HG03432 (cell line): ENCODE data around the gene SACM1L.
"Not testable (repeated sequence)": the region's sequence is repeated elsewhere in the genome, so short reads cannot be mapped to it uniquely, and the experiment has no call there.

Source experiments
- ATAC-seq: cut with Tn5 transposase; IDR thresholded peaks from one replicate; pipeline ENCODE4 v1.9.1; 2021; ENCODE audit warnings: mild to moderate bottlenecking, moderate library complexity; ENCODE audit not compliant: unreplicated experiment

The SACM1L gene

GRCh38 chr3:45690336-45691035, 1.3 kb downstream of the SACM1L start:
- no peak for ATAC-seq

GRCh38 chr3:45691842-45692241, 2.6 kb downstream of the SACM1L start:
- no peak for ATAC-seq

GRCh38 chr3:45692866-45693265, 3.7 kb downstream of the SACM1L start:
- ATAC-seq: no peak

- ATAC-seq: no peak
These were observed 4.8 kb downstream of the SACM1L start for GRCh38 chr3:45693941-45694521.

- not testable (repeated sequence) for ATAC-seq
These were observed 6.0 kb downstream of the SACM1L start for GRCh38 chr3:45695166-45695565.

GRCh38 chr3:45700570-45701073, 11.4 kb downstream of the SACM1L start:
- no peak for ATAC-seq

- no peak for ATAC-seq
These were observed 12.1 kb downstream of the SACM1L start for GRCh38 chr3:45701172-45701867.

- ATAC-seq: no peak
These were observed 15.2 kb downstream of the SACM1L start for GRCh38 chr3:45704301-45704943.

- ATAC-seq: no peak
These were observed 16.9 kb downstream of the SACM1L start for GRCh38 chr3:45705839-45706808.

GRCh38 chr3:45711931-45712330, 22.7 kb downstream of the SACM1L start:
- ATAC-seq: no peak

GRCh38 chr3:45712434-45713110, 23.4 kb downstream of the SACM1L start:
- ATAC-seq: no peak

- ATAC-seq: no peak
These were observed 26.7 kb downstream of the SACM1L start for GRCh38 chr3:45715945-45716344.

- ATAC-seq: no peak
These were observed 27.7 kb downstream of the SACM1L start for GRCh38 chr3:45716790-45717336.

- ATAC-seq: no peak
These were observed 30.7 kb downstream of the SACM1L start for GRCh38 chr3:45719655-45720487.

GRCh38 chr3:45724911-45725310, 35.7 kb downstream of the SACM1L start:
- ATAC-seq: no peak

- no peak for ATAC-seq
These were observed 40.4 kb downstream of the SACM1L start for GRCh38 chr3:45729614-45730013.

- no peak for ATAC-seq
These were observed 41.4 kb downstream of the SACM1L start for GRCh38 chr3:45730409-45731154.

GRCh38 chr3:45736707-45737106, 47.5 kb downstream of the SACM1L start:
- ATAC-seq: no peak
